Measurements from ENCODE around the gene LRRC39. TPM values are rescaled to one million over a fixed set of nuclear protein-coding genes. Genes with fewer than 3 reads are reported as not detected.
A peak's percentile ranks its signal among the peaks of the same experiment; 100 is the strongest.

LRRC39 gene
- total RNA-seq, 1 donor from 2014 or later = 35.4 TPM

DNA sequence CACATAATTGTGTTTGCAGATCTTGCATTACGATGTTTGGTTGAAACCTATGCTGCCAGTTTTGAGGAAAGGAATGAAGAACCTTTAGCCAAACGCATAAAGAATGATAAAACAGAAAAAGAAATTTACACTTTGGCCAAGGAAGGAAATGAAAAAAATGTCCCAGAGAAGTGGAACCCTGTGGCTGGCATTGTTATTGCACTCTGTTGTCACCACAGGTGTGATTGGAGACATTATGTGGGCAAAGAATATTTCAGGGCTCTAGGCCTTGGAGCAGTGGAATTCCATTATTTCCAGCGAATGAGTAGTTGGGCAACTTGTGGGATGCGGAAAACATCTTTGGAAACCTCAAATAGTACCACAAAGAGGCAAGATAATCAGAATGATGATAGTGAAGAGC lies 30.2 kb downstream of the LRRC39 start:
- no peak for DNase-seq

DNA sequence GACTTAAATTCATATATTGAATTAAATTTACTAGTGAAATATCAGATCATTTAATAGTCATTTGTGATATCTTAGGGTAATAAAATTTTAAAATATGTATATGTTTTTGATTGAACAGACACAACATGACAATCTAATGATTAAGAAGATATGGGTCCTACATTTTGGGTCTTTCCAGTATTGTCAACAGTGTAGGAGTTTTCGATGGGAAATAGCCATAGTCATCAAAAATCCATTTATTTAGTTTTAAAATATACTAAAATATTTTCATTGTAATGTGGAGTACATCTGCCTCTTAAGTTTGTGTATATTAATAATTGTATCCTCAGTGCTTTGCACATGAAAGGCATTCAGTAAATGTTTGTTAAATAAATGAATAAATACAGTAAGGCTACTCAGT lies 31.1 kb downstream of the LRRC39 start:
- no peak for DNase-seq

DNA sequence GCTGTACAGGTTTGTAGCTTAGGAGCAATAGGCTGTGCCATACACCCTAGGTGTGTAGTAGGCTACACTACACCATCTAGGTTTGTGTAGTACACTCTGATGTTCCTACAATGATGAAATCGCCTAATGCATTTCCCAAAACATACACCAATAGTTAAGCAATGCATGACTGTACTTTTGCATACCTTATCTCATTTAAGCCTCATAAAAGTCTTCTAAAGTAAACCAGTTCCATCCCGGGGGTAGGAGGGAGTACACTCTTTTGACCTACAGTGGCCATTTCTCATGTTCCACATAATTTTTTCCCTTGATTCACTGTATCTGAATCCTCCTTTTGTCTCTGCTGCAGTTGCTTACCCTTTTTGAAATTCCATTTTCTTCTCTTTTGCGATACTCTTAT lies 32.9 kb downstream of the LRRC39 start:
- no peak for DNase-seq

DNA sequence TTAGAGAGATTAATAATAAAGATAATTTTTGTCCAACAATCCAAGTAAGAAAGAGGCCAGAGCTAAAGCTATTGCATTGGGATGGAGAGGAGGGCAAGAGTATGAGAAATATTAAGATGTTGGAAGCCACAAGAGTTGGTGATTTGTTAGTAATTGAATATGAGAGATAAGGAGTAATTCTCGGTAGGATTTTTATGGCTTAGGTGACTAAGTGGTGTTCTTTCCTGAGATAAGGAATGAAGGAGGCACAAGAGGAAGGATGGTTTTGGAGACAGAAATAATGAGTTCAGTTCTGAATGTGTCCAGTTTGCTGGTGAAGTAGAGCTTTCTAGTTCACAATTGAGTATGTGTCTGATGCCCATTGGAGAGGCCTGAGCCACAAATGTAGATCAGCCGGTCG lies 35.7 kb downstream of the LRRC39 start:
- no peak for DNase-seq

DNA sequence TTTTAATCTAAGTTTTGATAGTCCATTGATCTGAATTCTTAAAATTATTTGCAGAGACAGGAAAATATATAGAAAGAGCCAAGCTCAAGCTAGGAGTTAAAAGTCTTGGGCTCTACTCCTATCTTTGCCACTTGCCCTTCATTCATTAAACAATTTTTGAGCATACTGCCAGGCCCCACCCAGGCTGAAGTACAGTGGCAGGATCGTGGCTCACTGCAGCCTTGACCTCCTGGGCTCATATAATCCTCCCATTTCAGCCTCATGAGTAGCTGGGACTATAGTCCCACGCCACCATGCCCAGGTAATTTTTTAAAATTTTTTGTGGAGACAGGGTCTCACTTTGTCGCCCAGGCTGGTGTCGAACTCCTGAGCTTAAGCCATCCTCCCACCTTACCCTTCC lies 36.9 kb downstream of the LRRC39 start:
- DNase-seq = no peak

DNA sequence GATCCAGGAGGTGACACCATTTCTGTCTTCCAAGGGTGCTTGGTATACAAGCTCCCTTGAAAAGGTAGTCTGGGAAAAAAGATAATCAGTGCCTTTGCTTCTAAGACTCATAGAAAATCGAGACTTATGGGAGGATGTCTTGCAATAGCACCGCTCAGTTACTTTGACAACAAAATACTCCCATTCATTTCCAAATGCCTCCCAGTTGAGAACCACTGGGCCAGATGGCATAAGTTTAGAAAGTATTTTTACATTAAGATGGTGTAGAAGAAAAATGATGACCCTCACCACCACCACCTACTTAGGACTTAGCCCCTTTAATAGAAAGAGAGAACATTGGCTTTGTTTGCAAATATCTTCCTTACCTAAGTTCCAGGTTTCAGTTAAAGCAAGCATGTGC lies 40.5 kb downstream of the LRRC39 start:
- no peak for DNase-seq

DNA sequence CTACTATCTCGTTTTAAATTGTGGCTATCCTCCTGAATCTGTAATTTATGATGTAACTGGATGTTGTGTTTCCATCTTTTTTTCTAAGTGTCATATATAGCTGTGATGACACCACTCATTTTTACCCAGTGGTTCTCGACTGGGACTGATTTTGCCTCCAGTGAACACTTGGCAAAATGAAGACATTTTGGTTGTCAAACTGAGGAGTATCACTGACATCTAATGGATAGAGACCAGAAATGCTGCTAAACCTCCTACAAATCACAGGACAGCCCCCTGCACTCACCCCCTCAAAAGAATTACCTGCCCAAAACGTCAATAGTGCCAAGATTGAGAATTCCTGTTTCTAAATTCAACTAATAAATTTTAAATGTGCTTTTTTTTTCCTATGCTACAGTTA lies 43.2 kb downstream of the LRRC39 start:
- no peak for DNase-seq

DNA sequence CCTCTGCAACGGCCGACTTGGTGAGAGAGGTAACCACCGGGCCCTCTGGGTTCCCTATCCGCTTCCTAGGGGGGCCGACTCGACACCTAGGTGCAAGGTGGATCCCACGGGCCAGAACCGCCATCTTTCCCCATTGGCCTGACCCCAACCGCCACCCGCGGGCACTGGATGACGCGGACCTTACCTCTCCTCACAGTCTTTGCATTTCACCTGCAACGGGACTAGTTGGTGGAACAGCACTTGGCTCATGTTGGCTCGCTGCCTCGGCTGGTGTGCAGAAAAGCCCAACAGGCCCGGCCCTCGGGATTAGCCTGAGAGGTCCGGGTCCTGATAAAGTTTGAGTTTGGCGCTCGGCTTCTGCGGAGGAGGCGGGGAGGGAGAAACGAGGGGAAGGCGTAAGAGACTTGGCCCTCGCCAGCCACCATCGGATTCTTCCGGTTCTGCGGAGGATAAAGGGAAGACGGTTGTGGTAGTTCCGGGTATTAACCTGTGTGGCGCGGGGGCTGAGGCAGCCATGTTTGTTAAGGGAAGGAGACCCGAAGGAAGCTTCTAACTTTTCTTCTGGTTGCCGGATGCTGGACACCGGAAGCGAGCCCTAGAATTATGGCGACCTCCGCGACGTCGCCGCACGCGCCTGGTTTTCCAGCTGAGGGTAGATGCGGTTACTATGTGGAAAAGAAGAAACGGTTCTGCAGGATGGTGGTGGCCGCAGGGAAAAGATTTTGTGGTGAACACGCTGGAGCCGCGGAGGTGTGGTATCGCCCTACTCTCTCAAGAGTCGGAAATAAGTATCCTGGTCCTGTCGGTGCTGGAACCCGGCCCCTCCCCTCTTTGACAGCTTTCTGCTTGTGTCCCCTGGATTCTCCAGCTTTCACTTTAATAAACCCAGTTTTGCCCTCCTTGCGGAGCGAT lies 45.2 kb downstream of the LRRC39 start, which contains the start of the genes SASS6 and TRMT13:
TSS of gene SASS6 (minus strand) at position 365 of the 912 bp plus-strand sequence. CDS start at position 249, 116 bp downstream.
TSS of gene TRMT13 (plus strand) at position 598 of the 912 bp plus-strand sequence. CDS start at position 604, 6 bp downstream.
- peak; percentile 98 for DNase-seq

DNA sequence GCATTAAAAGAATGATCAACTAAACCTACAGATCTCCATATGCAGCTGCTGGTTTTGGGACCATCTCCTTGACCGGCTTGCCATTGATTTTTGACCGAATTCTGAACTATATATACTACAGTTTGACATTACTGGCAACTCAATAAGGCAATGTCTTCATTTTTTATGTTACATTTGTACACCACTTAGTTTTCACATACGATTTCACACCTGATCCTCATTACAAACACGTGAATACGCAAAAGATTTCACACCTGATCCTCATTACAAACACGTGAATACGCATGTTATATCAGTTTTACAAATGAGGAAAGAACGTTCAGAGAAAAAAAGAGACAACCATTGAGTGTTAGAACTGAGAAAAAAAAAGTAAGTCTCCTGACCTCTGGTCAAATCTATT lies 46.4 kb downstream of the LRRC39 start:
- DNase-seq = no peak

DNA sequence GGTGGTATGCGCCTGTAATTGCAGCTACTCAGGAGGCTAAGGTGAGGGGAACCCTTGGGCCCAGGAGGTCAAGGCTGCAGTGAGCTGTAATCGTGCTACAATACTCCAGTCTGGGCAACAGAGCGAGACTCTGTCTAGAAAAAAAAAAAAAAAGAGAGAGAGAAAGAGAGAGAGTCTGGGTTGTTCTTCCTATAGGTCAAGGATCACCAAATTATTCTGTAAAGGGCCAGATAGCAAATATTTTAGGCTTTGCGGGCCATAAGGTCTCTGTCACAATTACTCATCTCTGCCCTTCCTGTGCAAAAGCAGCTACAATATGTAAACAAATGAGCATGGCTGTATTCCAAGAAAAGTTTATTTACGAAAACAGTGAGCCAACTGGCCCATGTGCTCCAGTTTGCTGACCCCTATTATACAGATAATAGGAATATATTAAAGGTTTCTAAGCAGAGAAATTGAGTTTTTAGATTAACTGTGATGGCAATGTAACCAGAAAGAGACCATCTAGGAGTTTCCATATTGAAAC lies 47.4 kb downstream of the LRRC39 start:
- DNase-seq = no peak

DNA sequence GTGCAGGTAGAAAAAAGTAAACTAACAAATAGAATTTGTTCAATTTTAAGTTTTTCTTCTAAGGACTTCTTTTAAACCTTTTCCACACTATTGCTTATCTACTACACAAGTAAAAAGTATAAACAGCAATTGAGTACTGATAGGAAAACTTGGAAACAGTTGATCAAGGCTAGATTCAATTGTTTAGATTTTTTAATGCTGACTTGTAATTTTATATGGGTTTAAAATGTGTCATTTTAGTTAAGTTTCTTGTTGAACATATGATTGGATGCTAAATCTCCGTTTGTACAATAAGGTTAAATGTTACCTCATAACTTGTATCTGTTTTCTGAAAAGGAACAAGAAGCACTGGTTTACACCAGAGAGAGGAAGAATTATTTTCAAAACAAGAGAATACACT lies 50.8 kb downstream of the LRRC39 start:
- DNase-seq = no peak

DNA sequence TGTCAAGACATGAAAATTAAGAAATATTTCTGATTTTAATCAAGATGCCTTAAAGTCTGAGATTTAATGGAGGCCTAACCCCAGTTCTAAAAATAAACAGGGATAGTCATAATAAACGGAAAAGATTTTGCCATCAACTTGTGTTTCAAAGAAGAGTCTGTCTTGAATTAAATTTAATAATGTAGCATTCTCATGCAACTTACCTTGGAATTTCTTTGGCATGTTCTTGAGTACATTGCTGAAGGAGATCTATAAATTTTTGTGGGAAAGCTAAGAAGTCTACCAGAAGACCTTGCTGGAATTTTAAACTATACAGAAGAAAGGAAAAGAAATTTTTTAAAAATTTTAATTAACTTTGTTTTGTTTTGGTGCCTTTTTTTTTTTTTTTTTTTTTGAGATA lies 55.9 kb downstream of the LRRC39 start:
- no peak for DNase-seq

DNA sequence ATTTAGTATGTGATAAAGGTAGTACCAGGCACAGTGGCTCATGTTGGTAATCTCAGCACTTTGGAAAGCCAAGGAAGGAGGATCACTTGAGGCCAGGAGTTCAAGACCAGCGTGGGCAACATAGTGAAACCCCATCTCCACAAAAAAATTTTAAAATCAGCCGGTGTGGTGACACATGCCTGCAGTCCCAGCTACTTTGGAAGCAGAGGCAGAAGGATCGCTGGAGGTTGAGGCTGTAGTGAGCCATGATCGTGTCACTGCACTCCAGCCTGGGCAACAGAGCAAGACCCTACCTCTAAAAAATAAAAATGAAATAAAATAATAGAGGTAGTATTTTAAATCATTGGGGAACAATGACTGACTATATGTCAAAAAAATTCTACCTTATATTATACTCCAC lies 62.5 kb downstream of the LRRC39 start:
- no peak for DNase-seq

DNA sequence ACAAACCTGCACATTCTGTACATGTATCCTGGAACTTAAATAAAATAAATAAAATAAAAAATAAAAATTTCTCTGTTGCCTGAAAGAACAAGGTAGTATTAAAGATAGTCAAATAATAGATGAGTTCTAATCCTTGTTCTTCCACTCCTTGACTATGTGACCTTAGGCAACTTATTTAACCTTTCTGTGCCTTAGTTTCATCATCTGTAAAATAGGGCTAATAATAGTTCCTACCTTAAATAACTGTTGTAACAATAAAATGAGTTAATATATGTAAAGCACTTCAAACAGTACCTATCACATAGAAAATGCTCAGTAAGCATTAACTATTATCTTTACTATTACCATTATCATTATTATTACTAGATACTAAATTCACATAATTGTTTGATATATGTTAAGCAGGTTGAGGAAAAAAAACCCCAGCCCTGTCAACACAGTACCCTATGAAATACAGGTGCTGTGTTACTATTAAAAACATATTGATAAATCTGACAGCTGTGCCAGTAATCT lies 68.4 kb downstream of the LRRC39 start:
- DNase-seq = no peak

DNA sequence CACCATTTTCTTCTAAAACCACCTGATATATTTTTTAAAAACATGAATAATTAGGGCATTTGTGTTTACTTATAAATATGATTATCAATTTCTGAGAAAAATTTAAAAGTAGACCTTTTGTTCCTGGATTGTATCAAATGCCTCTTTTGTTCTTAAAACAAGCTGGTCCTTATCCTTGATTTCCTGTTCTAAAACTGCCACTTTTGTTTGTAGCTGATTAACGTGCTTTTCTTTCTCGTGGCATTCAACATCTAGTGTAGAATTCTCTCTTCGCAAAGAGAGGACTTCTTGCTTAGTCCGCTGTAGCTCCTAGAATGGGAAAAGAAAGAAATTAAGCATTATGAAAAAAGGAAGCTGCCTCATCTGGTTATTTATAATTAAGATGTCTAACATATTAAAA lies 70.4 kb downstream of the LRRC39 start:
- no peak for DNase-seq

DNA sequence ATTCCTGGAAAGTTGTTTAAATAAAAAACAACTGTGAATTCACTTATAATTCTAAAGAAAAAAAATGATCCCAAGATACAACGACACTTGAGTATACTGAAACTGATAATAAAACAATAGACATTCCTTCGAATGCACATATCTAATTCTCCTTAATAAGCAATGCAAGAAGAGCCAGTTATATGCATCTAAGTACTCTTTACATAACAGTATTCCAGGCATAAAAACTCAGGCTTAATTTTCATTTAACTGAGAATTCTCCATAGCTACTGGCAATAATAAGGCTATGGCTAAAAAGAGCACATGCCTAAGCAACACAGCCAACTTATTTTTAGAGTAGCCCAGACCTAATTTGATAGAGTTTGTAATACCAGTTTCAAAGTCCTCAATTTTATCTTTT lies 76.5 kb downstream of the LRRC39 start:
- DNase-seq = no peak

DNA sequence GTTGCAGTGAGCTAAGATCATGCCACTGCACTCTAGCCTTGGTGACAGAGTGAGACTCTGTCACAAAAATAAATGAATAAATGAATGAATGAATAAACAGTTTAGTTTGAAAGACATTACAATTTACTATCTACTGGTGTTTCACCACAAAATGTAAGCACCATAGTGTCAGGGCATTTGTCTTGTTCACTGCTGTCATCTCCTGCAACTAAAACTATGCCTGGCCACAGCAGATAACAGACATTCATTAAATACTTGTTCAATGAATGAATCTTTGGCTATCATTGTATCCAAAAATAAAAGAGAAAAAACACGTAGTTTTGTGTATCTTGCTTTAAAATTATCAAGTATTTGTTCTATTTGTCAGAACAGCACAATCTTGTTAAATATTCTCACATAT lies 77.9 kb downstream of the LRRC39 start:
- DNase-seq = no peak

Small RNAs within 50 kb of the gene (small RNA-seq; reads per million reads assigned to genes)
- not detected for gene AC093019.1 (ENCODE audit: low replicate concordance)
- gene RPL23AP90 (ENCODE audit: low replicate concordance) = not detected

Other genes starting within 250 kb of the LRRC39 start
- 26.7 TPM for gene SLC35A3, start 208.3 kb downstream of the LRRC39 start, total RNA-seq
- 3.7 TPM for gene SASS6, start 45.3 kb downstream of the LRRC39 start, total RNA-seq
- 31.7 TPM for gene TRMT13, start 45.1 kb downstream of the LRRC39 start, total RNA-seq
- 8.3 TPM for gene DBT, start 71.6 kb upstream of the LRRC39 start, total RNA-seq
- 23.7 TPM for gene RTCA, start 88.0 kb upstream of the LRRC39 start, total RNA-seq
- 13.6 TPM for gene CDC14A, start 174.2 kb upstream of the LRRC39 start, total RNA-seq

All from skin of body (tissue), 3 donors.